Astrocyte of the cerebellum (primary cell): ENCODE results near the gene CASP5.
"Not testable (repeated sequence)": the region's sequence is repeated elsewhere in the genome, so short reads cannot be mapped to it uniquely, and the experiment has no call there.

Experiments used
- DNase-seq: peaks from one replicate; pipeline ENCODE4 v3.0.0-alpha.2; 2011; ENCODE audit warnings: low read depth
- H3K4me3 ChIP-seq: 2 replicates; pipeline ENCODE4 v1.5.1; 2011; ENCODE audit warnings: mild to moderate bottlenecking, low read depth, low read length, moderate library complexity
- in situ Hi-C: cut with HindIII; loops from 2 replicates; pipeline ENCODE4 v1.10.0; 2017; ENCODE audit warnings: low sequenced_read_pairs
- TF ChIP-seq, protein P1 (sequence below): IDR thresholded peaks from 2 replicates; pipeline ENCODE4 v1.5.1; 2012; ENCODE audit warnings: low read length, low read depth, moderate library complexity, mild to moderate bottlenecking; ENCODE audit errors: missing control alignments

Gene CASP5

GRCh38 chr11:105054723-105055493 is 31.9 kb upstream of the CASP5 start:
- in situ Hi-C loops, result no loop called here
- H3K4me3 ChIP-seq, result no peak overlapping the region
- TF ChIP-seq, protein P1, sequence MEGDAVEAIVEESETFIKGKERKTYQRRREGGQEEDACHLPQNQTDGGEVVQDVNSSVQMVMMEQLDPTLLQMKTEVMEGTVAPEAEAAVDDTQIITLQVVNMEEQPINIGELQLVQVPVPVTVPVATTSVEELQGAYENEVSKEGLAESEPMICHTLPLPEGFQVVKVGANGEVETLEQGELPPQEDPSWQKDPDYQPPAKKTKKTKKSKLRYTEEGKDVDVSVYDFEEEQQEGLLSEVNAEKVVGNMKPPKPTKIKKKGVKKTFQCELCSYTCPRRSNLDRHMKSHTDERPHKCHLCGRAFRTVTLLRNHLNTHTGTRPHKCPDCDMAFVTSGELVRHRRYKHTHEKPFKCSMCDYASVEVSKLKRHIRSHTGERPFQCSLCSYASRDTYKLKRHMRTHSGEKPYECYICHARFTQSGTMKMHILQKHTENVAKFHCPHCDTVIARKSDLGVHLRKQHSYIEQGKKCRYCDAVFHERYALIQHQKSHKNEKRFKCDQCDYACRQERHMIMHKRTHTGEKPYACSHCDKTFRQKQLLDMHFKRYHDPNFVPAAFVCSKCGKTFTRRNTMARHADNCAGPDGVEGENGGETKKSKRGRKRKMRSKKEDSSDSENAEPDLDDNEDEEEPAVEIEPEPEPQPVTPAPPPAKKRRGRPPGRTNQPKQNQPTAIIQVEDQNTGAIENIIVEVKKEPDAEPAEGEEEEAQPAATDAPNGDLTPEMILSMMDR, result no peak
- no peak for DNase-seq

GRCh38 chr11:105052487-105052886 is 29.5 kb upstream of the CASP5 start:
- TF ChIP-seq, protein P1, result no peak
- in situ Hi-C loops, result no loop called here
- H3K4me3 ChIP-seq, result no peak overlapping the region
- DNase-seq, result no peak

- in situ Hi-C loops, result no loop called here
- no peak for DNase-seq
- H3K4me3 ChIP-seq, result no peak overlapping the region
- TF ChIP-seq, protein P1, result no peak
Observed at GRCh38 chr11:105051559-105051958, 28.6 kb upstream of the CASP5 start.

DNA sequence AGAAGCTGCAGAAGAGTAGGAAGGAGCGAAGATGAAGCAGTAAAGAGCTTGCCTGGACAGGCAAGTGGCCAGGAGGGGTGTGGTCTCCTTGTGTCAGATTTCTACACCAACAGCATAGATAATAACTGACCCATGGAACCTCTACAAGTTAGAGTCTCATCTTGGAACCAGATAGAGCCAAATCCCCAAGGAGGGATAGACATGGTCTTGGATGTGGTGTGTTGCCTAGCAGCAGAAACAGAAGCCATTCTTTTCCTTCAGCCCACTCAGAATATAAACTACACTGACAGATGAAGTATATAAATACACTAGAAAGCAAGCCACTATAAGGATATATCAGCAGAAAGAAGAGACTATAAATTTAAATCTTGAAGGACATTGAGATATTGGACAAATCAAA is 26.5 kb upstream of the CASP5 start:
- in situ Hi-C loops, result no loop called here
- DNase-seq, result no peak
- H3K4me3 ChIP-seq, result no peak overlapping the region
- TF ChIP-seq, protein P1, result no peak

DNA sequence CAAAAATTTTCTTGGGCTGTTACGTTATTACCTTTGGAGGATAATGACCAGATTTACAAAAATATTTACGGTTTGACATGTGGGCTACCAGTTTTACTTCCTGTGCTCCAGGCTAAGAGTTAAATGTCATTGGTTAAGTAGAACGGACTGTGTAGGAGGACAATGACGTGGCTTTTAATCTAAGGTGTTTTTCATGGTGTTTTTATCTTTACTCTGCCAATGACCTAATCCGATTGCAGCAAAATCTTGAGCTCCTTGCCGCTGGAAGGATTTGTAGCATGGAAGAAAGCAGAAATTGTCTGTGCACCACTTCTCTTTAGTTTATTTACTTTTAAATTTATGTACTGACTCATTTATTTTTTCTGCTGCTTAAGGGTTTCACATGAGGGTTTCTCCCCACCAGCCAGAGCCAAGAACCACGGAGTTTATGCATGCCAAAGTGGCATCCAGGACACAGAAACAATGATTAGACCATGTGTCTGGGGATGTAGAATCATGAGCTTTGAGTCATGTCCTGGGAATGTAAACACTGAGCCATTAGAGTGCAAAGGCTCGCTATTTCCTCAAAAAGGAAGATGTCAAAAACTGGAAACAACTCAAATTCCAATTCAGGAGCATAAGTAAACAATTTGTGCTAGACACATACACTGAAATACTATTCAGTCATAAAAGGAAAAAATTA is 24.1 kb upstream of the CASP5 start:
- H3K4me3 ChIP-seq, result no peak overlapping the region
- in situ Hi-C loops, result no loop called here
- peak; percentile 98 for DNase-seq
- TF ChIP-seq, protein P1, result no peak

DNA sequence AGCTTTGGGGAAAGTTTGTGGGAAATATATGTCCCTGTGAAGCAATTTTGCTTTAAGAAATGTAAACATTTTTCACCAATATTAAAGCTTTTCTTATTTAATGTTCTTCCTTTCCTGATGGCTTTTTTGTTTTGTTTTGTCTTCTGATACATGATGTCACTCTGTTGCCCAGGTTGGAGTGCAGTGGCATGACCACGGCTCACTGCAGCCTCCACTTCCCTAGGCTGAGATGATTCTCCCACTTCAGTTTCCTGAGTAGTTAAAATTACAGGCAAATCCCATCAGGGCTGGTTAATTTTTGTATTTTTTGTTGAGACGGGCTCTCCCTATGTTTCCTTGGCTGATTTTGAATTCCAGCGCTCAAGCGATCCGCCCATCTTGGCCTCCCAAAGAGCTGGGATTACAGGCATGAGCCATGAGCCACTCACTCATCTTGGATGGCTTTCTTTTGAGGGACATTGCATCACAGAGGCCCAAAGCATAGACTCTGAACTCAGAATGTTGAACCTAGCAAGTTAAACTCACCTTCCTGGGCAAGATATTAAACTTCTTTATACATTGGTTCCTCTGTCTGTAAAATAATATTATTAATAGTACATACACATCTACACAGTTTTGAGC is 22.8 kb upstream of the CASP5 start:
- in situ Hi-C loops, result no loop called here
- TF ChIP-seq, protein P1, result no peak
- no peak overlapping the region for H3K4me3 ChIP-seq
- no peak for DNase-seq

DNA sequence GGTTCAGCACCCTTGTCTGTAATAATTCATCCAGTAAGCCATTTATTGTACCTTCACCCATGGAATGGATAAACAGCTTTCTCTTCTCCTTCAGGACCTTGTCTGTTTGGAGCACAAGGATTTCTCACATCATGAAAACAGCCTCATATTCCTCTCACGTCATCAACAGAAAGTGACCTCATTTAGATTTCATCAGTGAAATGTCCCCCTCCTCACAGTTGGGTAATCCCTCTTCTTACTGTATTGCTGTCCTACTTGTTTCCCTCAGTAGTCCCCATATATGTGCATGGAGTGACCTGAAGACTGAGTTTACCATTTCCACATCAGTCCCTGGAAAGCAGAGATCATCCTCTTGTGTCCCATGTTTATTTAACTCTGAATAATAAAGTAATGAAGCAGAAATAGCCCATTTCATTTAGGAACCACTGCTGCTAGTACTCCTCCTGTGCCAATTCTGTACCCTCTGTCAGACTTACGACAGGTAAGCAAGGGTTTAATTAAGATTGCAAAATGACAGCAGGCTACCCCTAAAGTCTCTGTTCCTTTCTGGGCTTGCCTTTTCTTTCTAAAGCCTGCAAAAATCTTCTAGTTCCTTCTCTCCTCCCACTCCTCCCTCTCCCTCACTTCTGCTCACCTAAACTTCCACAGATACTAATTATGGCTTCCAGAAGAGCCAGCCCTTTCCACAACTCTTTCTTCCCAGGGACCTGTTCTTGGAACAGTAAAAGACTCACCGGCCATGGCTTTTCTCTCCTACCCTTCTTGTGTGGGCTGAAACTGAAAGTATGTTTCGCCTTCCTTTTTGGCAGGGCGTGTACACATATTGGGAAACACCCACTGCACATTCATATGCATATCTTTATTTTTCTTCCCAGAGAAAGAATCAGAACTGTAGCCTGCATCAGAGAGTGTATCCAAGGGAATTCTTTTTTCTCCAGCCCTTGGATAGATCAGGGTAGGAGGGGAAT is 21.9 kb upstream of the CASP5 start, which contains the start of gene CARD16:
TSS of gene CARD16 (minus strand) at position 779 of the 968 bp plus-strand sequence. CDS start at position 741, 38 bp downstream.
- in situ Hi-C loops, H3K4me3 ChIP-seq: not testable (repeated sequence)
- peak; percentile 12 for DNase-seq
